Hepatocyte (in vitro differentiated cells): ENCODE measurements around the gene CDH12. TPM values are rescaled to one million over a fixed set of nuclear protein-coding genes. Genes with fewer than 3 reads are reported as not detected.
"Not testable (repeated sequence)": the region's sequence is repeated elsewhere in the genome, so short reads cannot be mapped to it uniquely, and the experiment has no call there.

ENCODE experiments used
- DNase-seq: peaks from one replicate; pipeline ENCODE4 v3.0.0-alpha.2; 2016; ENCODE audit warnings: low spot score
- H2AFZ ChIP-seq: fragments of 200-600 bp; sonication (generic); 2 replicates; pipeline ENCODE4 v1.6.0; 2016; ENCODE audit warnings: antibody characterized with exemption, mild to moderate bottlenecking
- H3K27ac ChIP-seq: fragments of 200-600 bp; sonication (generic); 2 replicates; pipeline ENCODE4 v1.5.1; 2016; ENCODE audit warnings: mild to moderate bottlenecking
- H3K27me3 ChIP-seq: fragments of 200-600 bp; sonication (generic); 2 replicates; pipeline ENCODE4 v1.6.1; 2016
- H3K36me3 ChIP-seq: fragments of 200-600 bp; sonication (generic); replicated peaks from 2 replicates; pipeline ENCODE4 v1.5.1; 2016; ENCODE audit warnings: low read depth; ENCODE audit not compliant: insufficient read depth
- H3K4me1 ChIP-seq: fragments of 200-600 bp; sonication (generic); 2 replicates; pipeline ENCODE4 v1.5.1; 2016; ENCODE audit warnings: mild to moderate bottlenecking, moderate library complexity; ENCODE audit not compliant: insufficient read depth
- H3K4me2 ChIP-seq: fragments of 200-600 bp; sonication (generic); 2 replicates; pipeline ENCODE4 v1.6.0; 2016
- H3K4me3 ChIP-seq: fragments of 200-600 bp; sonication (generic); 2 replicates; pipeline ENCODE4 v1.5.1; 2016; ENCODE audit warnings: mild to moderate bottlenecking
- H3K79me2 ChIP-seq: fragments of 200-600 bp; sonication (generic); 2 replicates; pipeline ENCODE4 v1.6.0; 2017; ENCODE audit warnings: mild to moderate bottlenecking
- H3K9me2 ChIP-seq: fragments of 200-600 bp; sonication (generic); replicated peaks from 2 replicates; pipeline ENCODE4 v1.6.0; 2017; ENCODE audit warnings: mild to moderate bottlenecking; ENCODE audit not compliant: insufficient read depth
- H3K9me3 ChIP-seq: fragments of 200-600 bp; sonication (generic); 2 replicates; pipeline ENCODE4 v1.5.1; 2016; ENCODE audit warnings: low read depth, mild to moderate bottlenecking
- H4K20me1 ChIP-seq: fragments of 200-600 bp; sonication (generic); 2 replicates; pipeline ENCODE4 v1.6.0; 2016; ENCODE audit warnings: mild to moderate bottlenecking; ENCODE audit not compliant: insufficient read depth, poor library complexity, severe bottlenecking
- EZH2 ChIP-seq: fragments of 200-600 bp; sonication (generic); IDR thresholded peaks from 2 replicates; pipeline ENCODE4 v1.6.1; 2016; ENCODE audit warnings: antibody characterized with exemption, mild to moderate bottlenecking, borderline replicate concordance
- EZH2phosphoT487 ChIP-seq: fragments of 200-600 bp; sonication (generic); IDR thresholded peaks from one replicate; pipeline ENCODE4 v1.6.1; 2018; ENCODE audit warnings: antibody characterized with exemption, mild to moderate bottlenecking, low read depth, moderate library complexity; ENCODE audit not compliant: unreplicated experiment, severe bottlenecking
- WGBS: methylation state at CpG from one replicate; pipeline ENCODE4 v1.1.6; 2016; ENCODE audit warnings: low lambda C conversion rate; ENCODE audit errors: missing lambda C conversion rate; 5-methylcytosine and 5-hydroxymethylcytosine counted together
- polyA plus RNA-seq: library from polyadenylated mRNA; unstranded; fragments of >200 nt; fragmentation: Nextera tagmentation; extraction: Ambion mirVana; gene quantifications from 2 replicates; pipeline ENCODE4 v1.2.1, GENCODE V29; 2016
- total RNA-seq: library from RNA; depleted of rRNA; stranded (reverse); fragments of >200 nt; gene quantifications from 2 replicates; pipeline ENCODE4 v1.2.3, GENCODE V29; 2014
- TF ChIP-seq, protein P1 (sequence below): fragments of 200-600 bp; sonication (generic); IDR thresholded peaks from 2 replicates; pipeline ENCODE4 v1.5.1; 2016; ENCODE audit warnings: antibody characterized with exemption, mild to moderate bottlenecking; ENCODE audit not compliant: poor library complexity

Gene CDH12
- total and polyA plus RNA-seq, 2 experiments from 2014 or later = 15.4 to 44.5 TPM

DNA sequence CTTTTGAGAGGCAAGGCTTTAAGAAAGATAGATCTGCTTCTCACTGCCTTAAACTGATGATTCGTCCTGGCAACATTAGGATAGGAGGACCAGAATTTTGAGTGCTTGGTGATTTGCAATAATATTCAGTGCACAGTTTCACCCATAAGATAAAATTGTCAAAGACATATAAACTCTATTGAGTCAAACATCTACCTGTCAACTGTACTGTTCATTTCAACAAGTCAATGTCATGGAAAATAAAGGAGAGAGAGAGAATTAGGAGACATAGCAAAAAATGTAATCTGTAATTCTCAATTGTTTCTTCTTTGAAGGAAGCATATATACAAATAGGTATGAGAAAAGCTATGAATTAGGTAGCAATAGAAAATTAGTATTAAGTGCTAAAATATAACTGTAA is 237.2 kb downstream of the CDH12 start:
- H3K9me3 ChIP-seq = no peaks in the 10 kb centered on the region
- H2AFZ ChIP-seq = no peak overlapping the region
- H3K4me1 ChIP-seq = no peaks in the 10 kb centered on the region
- H3K9me2 ChIP-seq = no peaks in the 10 kb centered on the region
- no peaks in the 10 kb centered on the region for H3K36me3 ChIP-seq
- H3K79me2 ChIP-seq = no peaks in the 10 kb centered on the region
- H3K4me2 ChIP-seq = no peak overlapping the region
- TF ChIP-seq EZH2 = no peak
- no peak overlapping the region for H3K4me3 ChIP-seq
- 83% methylated on average over 1 of the region's 1 CpG for WGBS
- no peak for DNase-seq
- H3K27ac ChIP-seq = no peak overlapping the region
- no peaks in the 10 kb centered on the region for H3K27me3 ChIP-seq
- H4K20me1 ChIP-seq = no peaks in the 10 kb centered on the region

DNA sequence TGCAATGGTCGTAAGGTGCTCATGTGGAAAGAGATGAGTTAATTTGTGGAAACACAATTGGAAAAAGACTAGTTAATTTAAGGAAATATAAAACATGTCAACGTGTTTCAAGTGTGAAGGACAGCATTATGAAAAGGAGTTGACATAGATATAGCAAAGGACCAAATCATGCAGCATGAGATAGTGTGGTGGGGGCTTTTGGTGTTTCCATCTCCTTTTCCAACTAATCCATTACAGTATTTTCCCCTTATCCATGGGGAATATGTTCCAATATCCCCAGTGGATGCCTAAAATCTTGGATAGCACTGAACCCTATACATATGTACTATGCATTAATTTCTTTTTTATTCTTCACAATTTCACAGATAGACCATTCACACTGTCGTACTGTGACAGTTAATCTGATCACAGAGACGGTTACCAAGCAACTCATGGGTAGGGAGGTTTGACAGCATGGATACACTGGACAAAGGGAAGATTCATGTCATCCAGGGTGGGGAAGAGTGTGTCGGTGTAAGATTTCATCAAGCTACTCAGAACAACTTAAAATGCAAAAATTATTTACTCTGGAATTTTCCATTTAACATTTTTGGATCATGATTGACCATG is 238.6 kb downstream of the CDH12 start:
- TF ChIP-seq EZH2 (no peak), EZH2phosphoT487 (no peak)
- TF ChIP-seq, protein P1, sequence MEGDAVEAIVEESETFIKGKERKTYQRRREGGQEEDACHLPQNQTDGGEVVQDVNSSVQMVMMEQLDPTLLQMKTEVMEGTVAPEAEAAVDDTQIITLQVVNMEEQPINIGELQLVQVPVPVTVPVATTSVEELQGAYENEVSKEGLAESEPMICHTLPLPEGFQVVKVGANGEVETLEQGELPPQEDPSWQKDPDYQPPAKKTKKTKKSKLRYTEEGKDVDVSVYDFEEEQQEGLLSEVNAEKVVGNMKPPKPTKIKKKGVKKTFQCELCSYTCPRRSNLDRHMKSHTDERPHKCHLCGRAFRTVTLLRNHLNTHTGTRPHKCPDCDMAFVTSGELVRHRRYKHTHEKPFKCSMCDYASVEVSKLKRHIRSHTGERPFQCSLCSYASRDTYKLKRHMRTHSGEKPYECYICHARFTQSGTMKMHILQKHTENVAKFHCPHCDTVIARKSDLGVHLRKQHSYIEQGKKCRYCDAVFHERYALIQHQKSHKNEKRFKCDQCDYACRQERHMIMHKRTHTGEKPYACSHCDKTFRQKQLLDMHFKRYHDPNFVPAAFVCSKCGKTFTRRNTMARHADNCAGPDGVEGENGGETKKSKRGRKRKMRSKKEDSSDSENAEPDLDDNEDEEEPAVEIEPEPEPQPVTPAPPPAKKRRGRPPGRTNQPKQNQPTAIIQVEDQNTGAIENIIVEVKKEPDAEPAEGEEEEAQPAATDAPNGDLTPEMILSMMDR = no peak
- Histone ChIP-seq H3K4me3 (no peak overlapping the region), H3K4me1 (no peaks in the 10 kb centered on the region), H3K4me2 (no peak overlapping the region), H4K20me1 (no peaks in the 10 kb centered on the region), H2AFZ (no peak overlapping the region), H3K9me2 (no peaks in the 10 kb centered on the region), H3K27ac (no peak overlapping the region), H3K36me3 (no peaks in the 10 kb centered on the region), H3K9me3 (no peaks in the 10 kb centered on the region), H3K79me2 (no peaks in the 10 kb centered on the region), H3K27me3 (no peaks in the 10 kb centered on the region)
- no peak for DNase-seq
- WGBS = 85% methylated on average over 5 of the region's 5 CpGs

- H2AFZ ChIP-seq = no peak overlapping the region
- 82% methylated on average over 1 of the region's 1 CpG for WGBS
- DNase-seq = no peak
- H3K27ac ChIP-seq = no peak overlapping the region
- H3K27me3 ChIP-seq = no peaks in the 10 kb centered on the region
- H3K36me3 ChIP-seq = no peaks in the 10 kb centered on the region
- no peaks in the 10 kb centered on the region for H3K79me2 ChIP-seq
- H3K9me3 ChIP-seq = no peaks in the 10 kb centered on the region
- H3K4me2 ChIP-seq = no peak overlapping the region
- TF ChIP-seq EZH2phosphoT487 = no peak
- TF ChIP-seq, protein P1 = no peak
- TF ChIP-seq EZH2 = no peak
- no peak overlapping the region for H3K4me3 ChIP-seq
- no peaks in the 10 kb centered on the region for H3K4me1 ChIP-seq
- no peaks in the 10 kb centered on the region for H3K9me2 ChIP-seq
- no peaks in the 10 kb centered on the region for H4K20me1 ChIP-seq
Measured at GRCh38 chr5:22612928-22613327, 240.2 kb downstream of the CDH12 start.

DNA sequence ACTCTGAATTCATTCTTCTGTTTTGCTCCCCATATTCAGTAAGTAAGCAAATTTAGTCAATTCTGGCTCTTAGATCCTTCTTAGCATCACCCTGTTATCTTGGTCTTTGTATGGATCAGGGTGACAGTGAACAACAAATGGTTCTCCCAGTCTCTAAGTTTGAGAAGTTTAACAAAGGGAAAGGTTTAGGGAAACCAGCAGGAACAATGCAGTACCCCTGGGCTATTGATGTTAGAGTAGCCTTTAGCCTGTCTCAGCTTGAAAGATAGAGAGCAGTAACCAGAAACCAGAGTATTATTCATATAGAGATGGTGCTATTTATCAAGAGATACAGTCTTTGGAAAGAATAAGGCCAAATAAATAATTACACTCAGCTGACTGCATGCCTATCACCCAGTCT is 241.8 kb downstream of the CDH12 start:
- Histone ChIP-seq H3K9me2 (no peaks in the 10 kb centered on the region), H4K20me1 (no peaks in the 10 kb centered on the region), H3K27ac (no peak overlapping the region), H3K4me1 (no peaks in the 10 kb centered on the region), H3K79me2 (no peaks in the 10 kb centered on the region), H3K36me3 (no peaks in the 10 kb centered on the region), H3K9me3 (no peaks in the 10 kb centered on the region), H3K27me3 (no peaks in the 10 kb centered on the region), H2AFZ (no peak overlapping the region), H3K4me2 (no peak overlapping the region), H3K4me3 (no peak overlapping the region)
- DNase-seq = no peak
- TF ChIP-seq, protein P1 = no peak
- TF ChIP-seq EZH2phosphoT487 = no peak
- TF ChIP-seq EZH2 = no peak

DNA sequence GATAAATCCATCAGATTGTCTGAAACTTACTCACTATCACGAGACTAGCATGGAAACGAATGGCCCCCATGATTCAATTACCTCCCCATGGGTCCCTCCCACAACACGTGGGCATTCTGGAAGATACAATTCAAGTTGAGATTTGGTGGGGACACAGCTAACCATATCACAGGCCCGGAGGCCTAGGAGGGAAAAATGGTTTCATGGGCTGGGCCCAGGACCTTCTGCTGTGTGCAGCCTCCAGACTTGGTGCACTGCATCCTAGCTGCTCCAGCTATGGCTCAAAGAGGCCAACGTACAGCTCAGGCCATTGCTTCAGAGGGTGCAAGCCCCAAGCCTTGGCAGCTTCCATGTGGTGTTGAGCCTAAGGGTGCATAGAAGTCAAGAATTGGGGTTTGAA is 245.6 kb downstream of the CDH12 start:
- H3K79me2 ChIP-seq, DNase-seq, H2AFZ ChIP-seq, H3K4me3 ChIP-seq, H3K9me3 ChIP-seq, H3K27ac ChIP-seq, H4K20me1 ChIP-seq, H3K4me2 ChIP-seq, H3K27me3 ChIP-seq, H3K36me3 ChIP-seq, H3K4me1 ChIP-seq, H3K9me2 ChIP-seq: not testable (repeated sequence)
- WGBS = 79% methylated on average over 5 of the region's 5 CpGs
